GM19468 (cell line): ENCODE data around the gene PPM1L.
A peak's percentile ranks its signal among the peaks of the same experiment; 100 is the strongest.
"Not testable (repeated sequence)": the region's sequence is repeated elsewhere in the genome, so short reads cannot be mapped to it uniquely, and the experiment has no call there.

ENCODE experiments used
- ATAC-seq: cut with Tn5 transposase; IDR thresholded peaks from one replicate; pipeline ENCODE4 v1.9.1; 2021; ENCODE audit warnings: mild to moderate bottlenecking, moderate library complexity, moderate number of reproducible peaks; ENCODE audit not compliant: unreplicated experiment; ENCODE audit errors: extremely low read depth

Gene PPM1L

DNA sequence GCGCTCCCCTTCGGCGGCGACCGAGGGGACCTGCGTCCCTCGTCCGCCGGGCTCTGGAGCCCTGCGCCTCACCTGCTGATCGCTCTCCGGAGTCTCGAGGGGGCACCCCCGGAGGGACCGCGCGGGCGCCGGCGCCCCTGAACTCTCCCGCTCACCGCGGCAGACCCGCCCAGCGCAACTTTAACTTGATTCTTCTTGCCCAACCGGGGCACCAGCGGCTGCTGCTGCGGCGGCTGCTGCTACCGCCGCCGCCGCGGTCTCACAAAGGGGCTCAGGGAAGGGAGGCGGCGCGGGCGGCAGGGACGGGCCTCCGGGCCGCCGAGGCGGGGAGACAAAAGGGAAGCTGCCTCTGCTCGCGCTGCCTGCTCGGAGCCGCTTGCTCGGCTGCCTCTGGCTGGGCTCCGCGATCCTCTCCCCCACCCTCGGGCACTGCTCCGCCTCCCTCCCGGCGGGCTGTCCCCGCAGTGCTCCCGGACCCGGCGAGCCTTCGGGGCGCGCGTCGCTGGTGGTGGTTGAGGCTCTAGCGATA is at the start of gene PPM1L:
Gene PPM1L, plus strand, starts transcription at position 456 of the 529 bp plus-strand sequence.
- peak; percentile 23 for ATAC-seq

DNA sequence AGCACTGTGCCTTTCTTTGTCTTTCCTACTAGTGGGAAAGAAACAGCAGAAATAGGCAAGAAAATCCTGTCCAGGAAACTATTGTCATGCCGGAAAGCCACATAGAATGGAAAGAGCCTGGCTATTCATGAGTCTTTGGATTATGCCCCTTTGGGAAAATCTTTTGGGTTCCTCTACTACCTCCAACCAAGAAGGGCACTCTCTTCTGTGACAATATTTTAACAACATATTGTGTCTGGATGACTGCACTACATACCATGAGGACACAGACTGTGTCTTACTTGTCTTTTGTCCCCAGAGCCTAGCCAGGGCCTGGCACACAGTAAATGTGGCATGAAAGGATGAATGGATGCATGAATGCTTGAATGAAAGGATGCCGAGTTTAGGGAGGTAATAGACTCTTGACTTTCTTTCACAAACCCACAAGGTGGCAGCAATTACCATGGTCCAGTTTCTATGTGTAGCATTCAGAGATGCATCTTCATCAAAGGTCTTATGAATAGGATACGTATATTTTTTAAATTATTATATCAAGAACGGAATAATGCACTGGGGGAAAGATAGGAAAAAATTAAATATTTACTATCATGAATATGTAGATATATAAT is 48.7 kb upstream of the PPM1L start:
- peak; percentile 77 for ATAC-seq

DNA sequence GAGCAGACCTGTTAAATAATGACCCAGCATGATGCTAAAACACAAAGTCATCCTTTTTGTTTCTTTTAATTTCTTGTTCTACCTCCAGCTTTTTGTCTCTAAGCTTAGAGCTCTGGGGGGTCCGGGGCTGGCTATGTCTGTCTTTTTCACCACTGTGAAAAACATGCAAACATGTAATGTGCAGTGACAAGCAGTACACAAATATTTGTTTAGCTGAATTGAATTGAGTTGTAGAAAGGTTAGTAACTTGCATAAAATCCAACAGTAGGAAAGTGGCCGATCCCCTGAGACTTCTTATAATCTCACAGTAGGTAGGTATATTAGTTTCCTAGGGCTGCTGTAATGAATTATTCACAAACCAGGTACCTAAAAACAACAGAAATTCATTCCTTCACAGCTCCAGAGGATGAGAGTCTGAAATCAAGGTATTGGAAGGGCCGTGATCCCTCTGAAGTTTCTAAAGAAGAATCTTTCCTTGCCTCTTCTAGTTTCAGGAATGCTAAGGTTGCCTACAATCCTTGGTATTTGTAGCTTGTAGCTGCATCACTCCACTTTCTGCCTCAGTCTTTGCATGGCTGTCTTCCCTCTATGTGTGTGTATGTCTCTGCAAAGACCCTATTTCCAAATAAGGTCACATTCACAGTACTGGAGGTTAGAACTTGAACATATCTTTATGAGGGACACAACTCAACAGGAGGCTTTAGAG is 46.4 kb upstream of the PPM1L start:
- ATAC-seq, result no peak

DNA sequence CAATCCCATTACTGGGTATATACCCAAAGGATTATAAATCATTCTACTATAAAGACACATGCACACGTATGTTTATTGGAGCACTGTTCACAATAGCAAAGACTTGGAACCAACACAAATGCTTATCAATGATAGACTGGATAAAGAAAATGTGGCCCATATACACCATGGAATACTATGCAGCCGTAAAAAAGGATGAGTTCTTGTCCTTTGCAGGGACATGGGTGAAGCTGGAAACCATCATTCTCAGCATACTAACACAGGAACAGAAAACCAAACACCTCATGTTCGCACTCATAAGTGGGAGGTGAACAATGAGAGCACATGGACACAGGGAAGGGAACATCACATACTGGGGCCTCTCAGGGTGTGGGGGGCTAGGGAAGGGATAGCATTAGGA is 42.9 kb upstream of the PPM1L start:
- not testable (repeated sequence) for ATAC-seq

GRCh38 chr3:160719710-160720109 is 36.3 kb upstream of the PPM1L start:
- ATAC-seq, result no peak

GRCh38 chr3:160720123-160720746 is 35.8 kb upstream of the PPM1L start:
- no peak for ATAC-seq

GRCh38 chr3:160722331-160722730 is 33.7 kb upstream of the PPM1L start:
- no peak for ATAC-seq

DNA sequence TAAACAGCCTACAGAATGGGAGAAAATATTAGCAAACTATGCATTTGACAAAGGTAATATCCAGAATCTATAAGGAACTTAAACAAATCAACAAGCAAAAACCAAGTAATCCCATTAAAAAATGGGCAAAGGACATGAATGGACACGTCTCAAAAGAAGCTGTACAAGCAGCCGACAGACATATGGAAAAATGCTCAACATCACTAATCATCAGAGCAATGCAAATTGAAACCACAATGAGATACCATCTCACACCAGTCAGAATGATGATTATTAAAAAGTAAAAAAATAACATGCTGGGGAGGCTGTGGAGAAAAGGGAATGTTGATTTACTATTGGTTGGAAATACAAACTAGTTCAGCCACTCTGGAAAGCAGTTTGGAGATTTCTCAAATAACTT is 30.7 kb upstream of the PPM1L start:
- ATAC-seq, result no peak

GRCh38 chr3:160735826-160736225 is 20.2 kb upstream of the PPM1L start:
- no peak for ATAC-seq

DNA sequence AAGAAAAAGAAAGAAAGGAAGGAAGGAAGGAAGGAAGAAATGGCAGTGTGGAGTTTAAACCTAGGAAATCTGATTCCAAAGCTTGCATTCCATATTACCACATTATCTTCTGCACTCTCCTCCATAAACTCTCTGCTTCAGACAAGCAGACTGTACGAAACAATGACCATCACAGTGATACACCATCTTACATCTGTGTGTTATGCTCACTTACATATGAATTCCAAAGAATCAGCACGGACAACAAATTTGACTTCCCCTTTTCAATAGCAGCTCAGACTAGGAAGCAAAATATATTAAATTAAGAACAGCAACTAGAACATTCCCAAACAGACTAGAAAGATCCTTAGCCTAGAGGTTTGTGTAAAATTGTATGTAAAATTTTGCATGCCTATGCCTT is 18.0 kb upstream of the PPM1L start:
- no peak for ATAC-seq

GRCh38 chr3:160739079-160739478 is 17.0 kb upstream of the PPM1L start:
- ATAC-seq, result no peak

DNA sequence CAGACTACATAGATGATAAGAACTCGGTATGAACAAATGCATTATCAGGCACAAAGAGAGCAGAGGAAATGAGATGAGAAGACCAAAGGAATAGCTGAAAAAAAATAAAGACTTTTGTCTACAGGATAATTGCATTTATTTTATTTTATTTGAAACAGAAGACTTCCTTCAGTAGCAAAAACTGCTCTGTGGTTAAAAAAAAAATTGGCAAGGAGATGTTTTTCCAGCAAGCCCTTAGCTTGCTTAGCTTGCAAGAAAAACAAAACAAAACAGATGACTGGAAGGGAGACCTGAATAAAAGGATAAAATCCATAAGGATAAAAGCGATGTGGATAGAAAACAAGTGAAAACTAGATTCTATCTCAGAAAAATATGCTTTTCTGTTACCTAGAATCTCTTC is 9.1 kb upstream of the PPM1L start:
- no peak for ATAC-seq

- ATAC-seq, result no peak
Observed at GRCh38 chr3:160747422-160747821, 8.6 kb upstream of the PPM1L start.

GRCh38 chr3:160748231-160748630 is 7.8 kb upstream of the PPM1L start:
- ATAC-seq, result no peak

GRCh38 chr3:160748787-160749186 is 7.2 kb upstream of the PPM1L start:
- no peak for ATAC-seq

DNA sequence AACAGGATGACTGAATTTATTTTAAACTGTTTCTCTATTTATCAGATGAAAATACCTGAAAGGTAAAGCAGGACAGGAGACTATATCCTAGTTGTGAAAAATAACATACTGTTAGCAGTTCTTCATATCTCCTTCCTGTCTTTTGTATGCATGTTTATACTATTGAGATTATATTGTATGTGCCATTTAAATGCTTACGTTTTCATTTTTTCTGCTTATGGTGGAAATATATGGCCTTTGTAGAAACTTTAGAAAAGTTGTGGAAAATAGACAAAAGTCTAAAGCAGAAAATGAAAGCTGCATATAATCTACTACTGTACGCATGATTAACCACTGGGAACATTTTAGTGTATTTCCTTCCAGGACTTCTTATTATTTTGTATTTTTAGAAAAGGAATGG is 2.1 kb upstream of the PPM1L start:
- no peak for ATAC-seq

GRCh38 chr3:160754371-160754854 is 1.6 kb upstream of the PPM1L start:
- ATAC-seq, result no peak

- peak; percentile 90 for ATAC-seq
Observed at GRCh38 chr3:160754855-160755747, 930 bp upstream of the PPM1L start.

DNA sequence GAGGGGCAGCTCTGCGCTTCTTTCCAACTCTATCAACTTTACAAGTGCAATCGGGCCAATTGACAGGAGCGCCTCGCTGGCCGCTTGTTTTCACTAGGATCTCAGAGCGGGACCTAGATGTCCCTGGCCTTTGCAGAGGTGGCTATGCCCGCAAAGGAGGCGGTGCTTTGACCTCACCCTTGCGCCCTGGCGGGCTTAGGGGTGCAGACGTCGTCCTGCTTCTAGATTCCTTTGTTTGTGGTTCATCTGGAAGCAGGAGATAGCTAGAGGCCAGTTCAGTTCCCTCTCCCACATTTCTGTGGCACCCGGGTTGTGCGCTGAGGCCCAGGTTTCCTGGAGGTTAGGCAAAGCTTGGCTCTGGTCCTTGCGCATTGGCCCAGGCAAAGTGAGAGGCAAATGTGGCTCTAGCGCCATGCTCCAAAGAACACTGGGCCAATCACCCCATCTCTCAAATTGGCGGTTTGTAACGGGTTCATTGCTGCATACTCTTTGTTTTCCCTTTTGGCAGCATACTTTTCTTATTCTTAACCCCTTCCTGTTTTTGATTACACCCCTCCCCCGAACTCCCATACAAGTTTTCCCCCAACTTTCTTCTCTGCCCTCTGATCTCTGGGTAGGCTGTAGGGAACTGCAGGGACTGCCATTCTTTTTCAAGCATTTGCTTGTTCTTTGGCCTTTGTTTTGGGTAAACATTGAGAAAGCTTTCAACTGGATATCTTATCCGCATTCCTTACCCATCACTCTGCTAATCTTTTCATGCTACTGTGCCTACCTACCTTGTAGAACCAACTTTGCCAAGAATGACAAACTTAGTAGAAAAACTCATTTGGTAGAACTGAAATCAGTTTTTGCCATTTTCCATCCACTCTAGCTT is 1.4 kb downstream of the PPM1L start:
- no peak for ATAC-seq
